ENCODE data around the gene SLC9C1.

The SLC9C1 gene

DNA sequence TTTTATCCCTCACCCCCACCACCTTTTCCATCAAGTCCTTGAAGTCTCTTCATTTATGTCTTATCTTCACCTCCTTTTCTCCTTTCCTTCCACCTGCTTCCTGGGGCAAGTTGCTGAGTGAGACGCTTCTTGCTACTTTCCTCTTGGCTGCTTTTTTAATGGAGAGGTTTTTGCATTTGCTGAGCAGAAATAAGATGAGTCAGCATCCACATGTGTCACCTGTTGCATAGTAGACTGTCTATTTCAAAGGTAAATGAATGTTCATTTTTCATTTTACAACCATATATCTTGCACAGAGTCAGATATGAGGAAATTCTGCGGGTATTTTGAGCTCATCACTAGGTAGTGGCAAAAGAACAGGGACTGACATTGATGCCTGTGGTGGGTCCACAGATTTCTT lies 189.2 kb downstream of the SLC9C1 start:
- TF ChIP-seq ZFX (IDR thresholded peaks at IDR 0.05; ENCODE audit: borderline replicate concordance): no peak
- no peak overlapping the region for H3K27ac ChIP-seq

DNA sequence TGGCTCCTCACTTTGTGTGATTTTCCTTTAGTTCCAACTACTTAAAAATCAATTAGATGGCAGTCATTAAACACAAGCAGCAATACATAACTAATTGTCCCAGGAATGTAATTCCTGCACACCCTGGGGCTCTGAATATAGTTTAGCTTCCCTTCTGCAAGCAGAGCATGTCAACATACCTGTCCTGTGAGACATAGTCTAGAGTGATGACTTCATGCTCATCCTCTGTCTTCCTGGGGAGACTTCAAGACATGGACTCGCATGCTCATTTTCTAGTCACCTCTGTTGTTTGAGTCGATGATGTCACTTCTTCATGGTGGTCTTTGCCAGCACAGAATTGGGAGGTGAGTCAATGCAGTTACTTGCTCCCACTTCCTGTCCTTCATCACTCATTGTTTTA lies 192.1 kb downstream of the SLC9C1 start:
- H3K27ac ChIP-seq: no peak overlapping the region
- TF ChIP-seq ZFX (IDR thresholded peaks at IDR 0.05; ENCODE audit: borderline replicate concordance): no peak
- TF ChIP-seq, protein P1, sequence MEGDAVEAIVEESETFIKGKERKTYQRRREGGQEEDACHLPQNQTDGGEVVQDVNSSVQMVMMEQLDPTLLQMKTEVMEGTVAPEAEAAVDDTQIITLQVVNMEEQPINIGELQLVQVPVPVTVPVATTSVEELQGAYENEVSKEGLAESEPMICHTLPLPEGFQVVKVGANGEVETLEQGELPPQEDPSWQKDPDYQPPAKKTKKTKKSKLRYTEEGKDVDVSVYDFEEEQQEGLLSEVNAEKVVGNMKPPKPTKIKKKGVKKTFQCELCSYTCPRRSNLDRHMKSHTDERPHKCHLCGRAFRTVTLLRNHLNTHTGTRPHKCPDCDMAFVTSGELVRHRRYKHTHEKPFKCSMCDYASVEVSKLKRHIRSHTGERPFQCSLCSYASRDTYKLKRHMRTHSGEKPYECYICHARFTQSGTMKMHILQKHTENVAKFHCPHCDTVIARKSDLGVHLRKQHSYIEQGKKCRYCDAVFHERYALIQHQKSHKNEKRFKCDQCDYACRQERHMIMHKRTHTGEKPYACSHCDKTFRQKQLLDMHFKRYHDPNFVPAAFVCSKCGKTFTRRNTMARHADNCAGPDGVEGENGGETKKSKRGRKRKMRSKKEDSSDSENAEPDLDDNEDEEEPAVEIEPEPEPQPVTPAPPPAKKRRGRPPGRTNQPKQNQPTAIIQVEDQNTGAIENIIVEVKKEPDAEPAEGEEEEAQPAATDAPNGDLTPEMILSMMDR (IDR thresholded peaks at IDR 0.05): no peak

DNA sequence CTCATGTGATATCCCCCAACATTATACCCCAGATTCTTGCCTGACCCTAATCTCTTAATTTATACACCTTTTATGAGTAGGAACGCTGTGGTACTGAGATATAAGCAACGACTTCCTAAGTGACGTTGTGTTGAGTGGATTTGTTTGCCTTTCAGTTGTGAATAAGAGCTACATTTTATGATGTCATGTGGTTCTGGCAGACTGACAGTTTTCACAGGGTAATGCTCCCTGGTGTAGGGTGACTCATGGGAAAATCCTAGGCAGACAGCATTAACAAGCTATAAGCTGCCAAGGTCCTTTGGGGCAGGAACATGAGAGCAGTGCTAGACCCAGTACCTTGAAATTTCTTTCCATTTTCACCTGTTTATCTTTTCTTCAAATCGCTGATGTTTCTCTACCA lies 196.6 kb downstream of the SLC9C1 start:
- H3K27ac ChIP-seq: no peak overlapping the region
- TF ChIP-seq ZFX (IDR thresholded peaks at IDR 0.05; ENCODE audit: borderline replicate concordance): no peak

DNA sequence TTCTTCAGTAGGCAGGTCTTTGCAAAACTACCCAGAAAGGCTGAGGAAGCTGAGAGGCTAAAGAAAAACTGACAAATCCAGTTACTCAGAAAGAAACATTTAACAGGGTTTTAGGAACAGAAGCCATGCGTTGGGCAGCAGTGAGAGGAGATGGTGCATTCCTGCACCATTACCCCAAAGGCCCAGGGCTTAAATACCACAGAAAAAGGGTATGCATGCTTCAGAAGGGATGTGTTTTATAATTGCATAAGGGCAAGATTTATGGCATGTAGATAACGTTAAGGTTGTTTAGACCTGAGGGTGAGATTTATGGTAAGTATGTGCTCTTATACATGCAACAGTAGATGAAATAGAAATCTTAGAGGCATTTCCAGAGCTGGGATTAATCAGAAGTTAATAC lies 197.8 kb downstream of the SLC9C1 start:
- no peak overlapping the region for H3K27ac ChIP-seq
- TF ChIP-seq, protein P1 (IDR thresholded peaks at IDR 0.05): no peak
- TF ChIP-seq ZFX (IDR thresholded peaks at IDR 0.05; ENCODE audit: borderline replicate concordance): no peak

DNA sequence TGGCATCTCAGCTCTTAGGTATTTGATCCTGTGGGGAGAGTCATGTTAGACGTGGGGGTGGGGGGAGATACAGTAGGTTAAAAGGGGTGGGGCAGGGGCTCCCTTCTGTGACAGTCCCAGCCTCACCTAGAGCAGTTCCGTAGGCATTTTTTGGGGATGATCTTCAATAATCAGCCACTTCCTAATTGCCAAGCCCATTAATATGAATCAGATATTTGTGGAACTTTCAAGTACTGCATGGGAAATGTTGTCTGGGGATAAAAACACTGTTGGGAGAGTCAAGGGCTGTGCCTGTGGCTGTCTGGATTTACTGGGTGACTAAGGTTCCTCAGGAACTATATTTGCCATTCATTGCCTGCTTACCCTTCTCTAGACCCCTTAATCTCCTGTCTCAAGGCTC lies 198.3 kb downstream of the SLC9C1 start:
- no peak overlapping the region for H3K27ac ChIP-seq
- TF ChIP-seq, protein P1 (IDR thresholded peaks at IDR 0.05): no peak
- TF ChIP-seq ZFX (IDR thresholded peaks at IDR 0.05; ENCODE audit: borderline replicate concordance): no peak

DNA sequence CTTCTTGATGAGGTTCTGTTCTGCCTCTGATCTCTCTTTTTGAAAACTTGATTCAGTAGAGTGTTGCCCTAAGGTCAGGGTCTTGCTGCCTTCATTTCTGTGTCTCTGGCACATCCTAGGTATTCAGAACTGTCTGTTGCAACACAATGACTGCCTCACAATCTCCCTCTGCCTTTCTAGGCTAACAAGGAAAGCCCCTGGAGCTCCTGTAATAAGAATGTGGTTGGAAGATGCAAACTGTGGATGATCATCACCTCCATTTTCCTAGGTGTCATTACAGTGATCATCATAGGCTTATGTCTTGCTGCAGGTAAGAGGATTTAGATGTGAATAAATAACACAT lies 200.9 kb downstream of the SLC9C1 start:
- H3K27ac ChIP-seq: no peak overlapping the region

DNA sequence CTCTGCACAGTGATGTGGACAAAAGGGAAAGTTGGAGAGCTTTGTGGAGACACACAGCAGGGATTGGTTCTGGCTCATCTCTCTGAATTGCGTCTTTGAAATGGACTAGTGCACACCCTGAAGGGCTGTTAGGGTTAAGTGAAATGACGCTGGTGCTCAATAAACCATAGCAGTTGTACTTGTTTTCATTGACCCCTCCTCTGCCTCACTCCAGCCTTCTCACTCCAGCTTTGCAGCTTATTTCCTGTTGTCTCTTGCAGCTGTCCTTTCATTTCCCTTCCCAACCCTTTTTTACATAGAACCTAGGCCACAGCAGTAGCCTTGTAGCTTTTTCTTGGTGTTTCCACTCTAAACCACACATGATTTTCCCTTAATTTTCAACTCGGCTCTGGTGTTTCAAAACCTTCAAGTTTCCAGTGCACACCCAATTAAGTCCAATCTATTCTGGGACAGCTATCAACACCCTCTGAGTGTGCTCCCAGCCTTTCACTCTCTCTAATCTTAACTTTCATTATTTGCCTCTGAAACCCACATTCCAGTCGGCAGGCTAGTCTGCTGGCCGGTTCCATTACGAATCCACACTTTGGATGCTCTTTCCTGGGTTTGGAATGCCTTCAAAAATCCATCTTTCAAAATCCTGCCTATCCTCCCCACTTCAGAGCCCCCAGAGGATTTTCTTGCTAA lies 201.4 kb downstream of the SLC9C1 start:
- H3K27ac ChIP-seq: no peak overlapping the region
- TF ChIP-seq ZFX (IDR thresholded peaks at IDR 0.05; ENCODE audit: borderline replicate concordance): no peak
- TF ChIP-seq, protein P1 (IDR thresholded peaks at IDR 0.05): no peak

More for the DNA sequence above, 200.9 kb downstream of the SLC9C1 start:
- no peak for TF ChIP-seq ZFX (IDR thresholded peaks at IDR 0.05; ENCODE audit: borderline replicate concordance)
- TF ChIP-seq, protein P1 (IDR thresholded peaks at IDR 0.05): no peak

DNA sequence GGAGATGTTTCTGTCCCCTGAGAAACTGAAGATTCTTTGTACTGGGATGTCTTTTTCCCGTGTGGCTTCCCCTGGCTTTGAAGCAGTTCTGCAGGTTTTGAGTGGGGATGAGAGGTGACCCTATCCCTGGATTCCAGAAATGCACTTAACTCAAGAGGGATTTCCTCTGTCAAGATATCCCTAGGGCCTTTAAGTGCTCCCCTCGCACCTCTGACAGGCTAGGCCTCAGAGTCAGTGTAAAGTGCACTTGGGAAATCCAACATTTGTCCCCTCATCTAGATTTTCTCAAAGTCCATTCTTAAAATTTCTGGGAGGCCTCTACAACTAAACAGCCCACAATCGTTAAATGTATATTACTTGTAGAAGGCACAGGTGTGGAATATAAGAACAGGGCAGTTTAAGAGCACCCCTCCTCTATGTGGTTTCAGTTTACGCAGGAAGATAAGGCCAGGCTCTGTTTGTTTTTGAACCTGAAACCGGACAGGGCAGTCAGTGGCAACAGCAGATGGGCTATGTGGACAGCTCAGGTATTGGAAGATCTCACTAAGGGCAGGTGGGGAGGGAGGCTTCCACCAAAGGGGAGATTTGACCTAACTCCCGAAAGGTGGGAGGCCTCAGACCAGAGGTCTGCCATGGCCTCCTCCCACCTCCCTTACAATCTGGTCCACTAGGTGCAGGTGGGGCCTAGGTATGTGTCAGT lies 203.0 kb downstream of the SLC9C1 start:
- H3K27ac ChIP-seq: no peak overlapping the region
- no peak for TF ChIP-seq ZFX (IDR thresholded peaks at IDR 0.05; ENCODE audit: borderline replicate concordance)
- TF ChIP-seq, protein P1 (IDR thresholded peaks at IDR 0.05): no peak

All from 22Rv1 (cell line).